Endothelial cell of umbilical vein (primary cell): ENCODE measurements around the gene KIAA0232. TPM values are rescaled to one million over a fixed set of nuclear protein-coding genes. Genes with fewer than 3 reads are reported as not detected.

Experiments
- BruUV-seq: library from RNA; stranded (reverse); fragments of 400-500 nt; replicated peaks from 2 replicates; lab custom pipeline; 2021; lab: Mats Ljungman, UMichigan
- CTCF ChIA-PET: fragments of 300-600, 350-600 bp; sonication (Branson Sonifier 250); formaldehyde crosslinking; loops from one replicate; lab custom pipeline; 2021; ENCODE audit warnings: antibody characterized with exemption, inconsistent platforms; lab: Charles Lee
- POLR2A ChIA-PET: fragments of 300-600, 350-600 bp; sonication (Branson Sonifier 250); formaldehyde crosslinking; loops from one replicate; lab custom pipeline; 2021; ENCODE audit warnings: antibody characterized with exemption, inconsistent platforms; lab: Charles Lee
- DNase-seq: peaks from one replicate; pipeline ENCODE4 v3.0.0-alpha.2; 2011; ENCODE audit warnings: low read depth, low spot score
- FAIRE-seq: peaks from 2 replicates; lab custom pipeline; 2011; peaks lifted over from hg19 to GRCh38; lab: Jason Lieb, UNC
- H2AFZ ChIP-seq: 2 replicates; pipeline ENCODE4 v1.6.0; 2012; ENCODE audit warnings: low read depth, low read length, control low read depth, inconsistent platforms
- H3K27ac ChIP-seq: 2 replicates; pipeline ENCODE4 v1.5.1; 2011; ENCODE audit warnings: low read depth, mild to moderate bottlenecking, control low read depth, low read length, moderate library complexity; ENCODE audit not compliant: insufficient read depth
- H3K27me3 ChIP-seq, 2 experiments: 2 replicates each; pipeline versions ENCODE4 v1.6.0 to v1.6.1; 2011; ENCODE audit warnings: low read length in 2 of 2, mixed read lengths in 1 of 2; ENCODE audit not compliant: control insufficient read depth in 2 of 2, insufficient read depth in 2 of 2
- H3K36me3 ChIP-seq, 2 experiments: 2 replicates in 1 of 2; 3 replicates in 1 of 2; pipeline ENCODE4 v1.5.1; 2011; ENCODE audit warnings: low read length in 2 of 2, mild to moderate bottlenecking in 1 of 2, moderate library complexity in 1 of 2; ENCODE audit not compliant: control insufficient read depth in 2 of 2, insufficient read depth in 2 of 2; ENCODE audit errors: extremely low read depth in 1 of 2
- H3K4me1 ChIP-seq: 3 replicates; pipeline ENCODE4 v1.5.1; 2011; ENCODE audit warnings: mild to moderate bottlenecking, low read length; ENCODE audit not compliant: control insufficient read depth, insufficient read depth; ENCODE audit errors: extremely low read depth
- H3K4me2 ChIP-seq: 2 replicates; pipeline ENCODE4 v1.6.1; 2011; ENCODE audit warnings: low read length, control low read depth, mixed read lengths; ENCODE audit not compliant: insufficient read depth
- H3K4me3 ChIP-seq, 3 experiments: fragments of 200-600 bp in 1 of 3; sonication (generic), shearing (Covaris generic) in 1 of 3; replicated peaks in 1 of 3; 2 replicates each; pipeline ENCODE4 v1.5.1; 2011 to 2016; ENCODE audit warnings: control low read depth in 3 of 3, low read length in 3 of 3, mild to moderate bottlenecking in 2 of 3, inconsistent platforms in 1 of 3, low read depth in 1 of 3, moderate library complexity in 1 of 3; ENCODE audit not compliant: insufficient read depth in 1 of 3
- H3K79me2 ChIP-seq: 2 replicates; pipeline ENCODE4 v1.6.0; 2012; ENCODE audit warnings: low read length, inconsistent platforms; ENCODE audit not compliant: control insufficient read depth, insufficient read depth
- H3K9ac ChIP-seq: replicated peaks from 2 replicates; pipeline ENCODE3; 2011; ENCODE audit warnings: low read length, control low read depth; ENCODE audit not compliant: insufficient read depth; ENCODE audit errors: extremely low read depth
- H3K9me1 ChIP-seq: replicated peaks from 3 replicates; pipeline ENCODE4 v1.6.0; 2011; ENCODE audit warnings: mild to moderate bottlenecking, low read length; ENCODE audit not compliant: control insufficient read depth, insufficient read depth; ENCODE audit errors: extremely low read depth
- H3K9me3 ChIP-seq: replicated peaks from 2 replicates; pipeline ENCODE4 v1.5.1; 2012; ENCODE audit warnings: low read length, inconsistent platforms; ENCODE audit not compliant: control insufficient read depth, insufficient read depth
- H4K20me1 ChIP-seq: replicated peaks from 2 replicates; pipeline ENCODE3; 2011; ENCODE audit warnings: mild to moderate bottlenecking, low read length; ENCODE audit not compliant: control insufficient read depth, insufficient read depth; ENCODE audit errors: extremely low read depth
- EZH2 ChIP-seq: IDR thresholded peaks from 2 replicates; pipeline ENCODE4 v1.6.1; 2012; ENCODE audit warnings: borderline replicate concordance, low read depth, mild to moderate bottlenecking, moderate library complexity, low read length, inconsistent platforms; ENCODE audit not compliant: severe bottlenecking
- FOS ChIP-seq: IDR thresholded peaks from 2 replicates; pipeline ENCODE4 v1.6.1; 2011; ENCODE audit warnings: mild to moderate bottlenecking, low read length, moderate library complexity, borderline replicate concordance; ENCODE audit not compliant: insufficient read depth
- GATA2 ChIP-seq: IDR thresholded peaks from 2 replicates; pipeline ENCODE4 v1.7.0; 2011; ENCODE audit warnings: low read depth, mild to moderate bottlenecking, moderate library complexity, mixed read lengths, low read length; ENCODE audit not compliant: insufficient read length, insufficient read depth
- JUN ChIP-seq: IDR thresholded peaks from 2 replicates; pipeline ENCODE4 v1.6.1; 2011; ENCODE audit warnings: borderline replicate concordance, low read depth; ENCODE audit not compliant: insufficient read length, insufficient read depth
- MYC ChIP-seq: IDR thresholded peaks from one replicate; pipeline ENCODE4 v1.6.1; 2011; ENCODE audit warnings: mild to moderate bottlenecking, low read depth, low read length
- POLR2A ChIP-seq: IDR thresholded peaks from 2 replicates; pipeline ENCODE4 v1.6.1; 2012; ENCODE audit warnings: low read depth, mild to moderate bottlenecking, control low read depth, low read length
- POLR2AphosphoS5 ChIP-seq: IDR thresholded peaks from 2 replicates; pipeline ENCODE4 v1.6.1; 2012; ENCODE audit warnings: low read depth, mild to moderate bottlenecking, control low read depth, low read length, moderate library complexity; ENCODE audit not compliant: insufficient read depth
- dilution Hi-C: fragments of 300-500 bp; cut with MboI; formaldehyde crosslinking; loops from one replicate; pipeline ENCODE4 v1.15.0; 2019; ENCODE audit warnings: low sequenced_read_pairs; ENCODE audit not compliant: extremely low pct_ligation_motif_present
- intact Hi-C: fragments of 100-400 bp; cut with micrococcal nuclease; formaldehyde crosslinking; loops from one replicate; pipeline ENCODE4 v1.10.0; 2022
- polyA plus RNA-seq, 4 experiments: library from polyadenylated mRNA; depleted of rRNA in 3 of 4; stranded (reverse) in 3 of 4; unstranded in 1 of 4; fragments of >200 nt; gene quantifications; 2 replicates each; pipeline versions ENCODE4 v1.2.1 to v1.2.3, GENCODE V29; 2011 to 2012; ENCODE audit warnings: missing spikeins in 1 of 4
- total RNA-seq: library from RNA; stranded (reverse); gene quantifications from 2 replicates; pipeline ENCODE4 v1.2.3, GENCODE V29; 2021
- TF ChIP-seq, protein P1 (sequence below): IDR thresholded peaks from 2 replicates; pipeline ENCODE4 v1.6.1; 2011; ENCODE audit not compliant: insufficient read depth, insufficient read length
- TF ChIP-seq, protein P2 (sequence below), 2 donors: IDR thresholded peaks; 1 replicate in 1 of 2; 2 replicates in 1 of 2; pipeline ENCODE4 v1.5.1; 2011; ENCODE audit warnings: low read length in 2 of 2, mild to moderate bottlenecking in 2 of 2, moderate library complexity in 2 of 2, control low read depth in 1 of 2, inconsistent platforms in 1 of 2, low read depth in 1 of 2; ENCODE audit not compliant: insufficient read depth in 1 of 2; ENCODE audit errors: extremely low read depth in 1 of 2

The KIAA0232 gene
- total and polyA plus RNA-seq, 2 donors (not counting 3 experiments of a cell fraction or from before 2014, with no cell fraction given): 5.3 to 18.4 TPM

DNA sequence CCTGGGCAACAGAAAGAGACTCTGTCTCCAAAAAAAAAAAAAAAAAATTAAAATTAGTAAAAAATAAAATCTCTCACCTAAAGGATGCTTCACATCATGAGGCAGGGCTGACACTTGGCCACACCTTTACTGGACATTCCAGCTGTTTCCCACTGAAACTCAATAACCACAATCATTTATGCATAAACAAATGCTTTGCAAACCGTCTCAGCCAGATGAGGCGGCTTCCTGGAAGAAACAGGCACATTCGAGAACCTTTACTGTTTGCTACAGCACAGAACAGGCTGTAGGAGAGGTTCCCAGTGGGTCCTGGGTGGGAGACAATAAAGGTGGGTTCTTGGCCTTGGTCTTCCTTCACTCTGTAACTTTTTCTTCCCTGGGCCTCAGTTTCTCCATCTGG is 116.2 kb downstream of the KIAA0232 start:
- DNase-seq (no peak), FAIRE-seq (no peak)
- intact Hi-C loops: no loop called here
- no peak overlapping the region for H2AFZ ChIP-seq
- H3K9me3 ChIP-seq: no peaks in the 10 kb centered on the region
- H3K9me1 ChIP-seq: no peaks in the 10 kb centered on the region
- no TSS peak for BruUV-seq
- TF ChIP-seq EZH2: no peak
- no peak for TF ChIP-seq POLR2A
- no peak for TF ChIP-seq MYC
- no peak for TF ChIP-seq JUN
- no peak for TF ChIP-seq POLR2AphosphoS5
- TF ChIP-seq GATA2: no peak
- TF ChIP-seq, protein P1, sequence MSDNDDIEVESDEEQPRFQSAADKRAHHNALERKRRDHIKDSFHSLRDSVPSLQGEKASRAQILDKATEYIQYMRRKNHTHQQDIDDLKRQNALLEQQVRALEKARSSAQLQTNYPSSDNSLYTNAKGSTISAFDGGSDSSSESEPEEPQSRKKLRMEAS: no peak
- TF ChIP-seq, protein P2, sequence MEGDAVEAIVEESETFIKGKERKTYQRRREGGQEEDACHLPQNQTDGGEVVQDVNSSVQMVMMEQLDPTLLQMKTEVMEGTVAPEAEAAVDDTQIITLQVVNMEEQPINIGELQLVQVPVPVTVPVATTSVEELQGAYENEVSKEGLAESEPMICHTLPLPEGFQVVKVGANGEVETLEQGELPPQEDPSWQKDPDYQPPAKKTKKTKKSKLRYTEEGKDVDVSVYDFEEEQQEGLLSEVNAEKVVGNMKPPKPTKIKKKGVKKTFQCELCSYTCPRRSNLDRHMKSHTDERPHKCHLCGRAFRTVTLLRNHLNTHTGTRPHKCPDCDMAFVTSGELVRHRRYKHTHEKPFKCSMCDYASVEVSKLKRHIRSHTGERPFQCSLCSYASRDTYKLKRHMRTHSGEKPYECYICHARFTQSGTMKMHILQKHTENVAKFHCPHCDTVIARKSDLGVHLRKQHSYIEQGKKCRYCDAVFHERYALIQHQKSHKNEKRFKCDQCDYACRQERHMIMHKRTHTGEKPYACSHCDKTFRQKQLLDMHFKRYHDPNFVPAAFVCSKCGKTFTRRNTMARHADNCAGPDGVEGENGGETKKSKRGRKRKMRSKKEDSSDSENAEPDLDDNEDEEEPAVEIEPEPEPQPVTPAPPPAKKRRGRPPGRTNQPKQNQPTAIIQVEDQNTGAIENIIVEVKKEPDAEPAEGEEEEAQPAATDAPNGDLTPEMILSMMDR (IDR thresholded peaks at IDR 0.05; ENCODE audit: extremely low read depth in 1 of 2, insufficient read depth in 1 of 2, low read depth in 1 of 2, low read length in 2 of 2): no peak
- no peak for TF ChIP-seq FOS
- H3K36me3 ChIP-seq: no peaks in the 10 kb centered on the region
- no peaks in the 10 kb centered on the region for H3K4me1 ChIP-seq
- ChIA-PET CTCF (interaction anchor here (0.7 to 2.0 kb wide), 2 partner anchors 13 to 25 kb away, joined by 4 to 7 read pairs; no protein-coding TSS in a partner anchor), POLR2A (no interaction called here)
- no peaks in the 10 kb centered on the region for H3K79me2 ChIP-seq
- no peaks in the 10 kb centered on the region for H4K20me1 ChIP-seq
- H3K27ac ChIP-seq: no peak overlapping the region
- H3K4me3 ChIP-seq: no peak overlapping the region
- H3K9ac ChIP-seq: no peak overlapping the region
- no peaks in the 10 kb centered on the region for H3K27me3 ChIP-seq
- no peak overlapping the region for H3K4me2 ChIP-seq
- dilution Hi-C loops: no loop called here
